Gastrocnemius medialis (tissue), 4 donors: ENCODE results near the gene TPK1.

Source experiments
- CTCF ChIP-seq, 5 experiments: fragments of 450-650 bp in 3 of 5; fragments of 200-600 bp in 2 of 5; sonication (generic) in 2 of 5; IDR thresholded peaks in 4 of 5; conservative IDR thresholded peaks in 1 of 5; 1 replicate in 4 of 5; 2 replicates in 1 of 5; pipeline ENCODE4 v1.5.1; 2016 to 2019; ENCODE audit warnings: antibody characterized with exemption in 5 of 5, mild to moderate bottlenecking in 3 of 5, moderate library complexity in 3 of 5
- POLR2A ChIP-seq, 2 donors: fragments of 450-650 bp; IDR thresholded peaks; one replicate each; pipeline ENCODE4 v1.6.1; 2017; ENCODE audit warnings: antibody characterized with exemption in 2 of 2, mild to moderate bottlenecking in 2 of 2, moderate library complexity in 2 of 2

DNA sequence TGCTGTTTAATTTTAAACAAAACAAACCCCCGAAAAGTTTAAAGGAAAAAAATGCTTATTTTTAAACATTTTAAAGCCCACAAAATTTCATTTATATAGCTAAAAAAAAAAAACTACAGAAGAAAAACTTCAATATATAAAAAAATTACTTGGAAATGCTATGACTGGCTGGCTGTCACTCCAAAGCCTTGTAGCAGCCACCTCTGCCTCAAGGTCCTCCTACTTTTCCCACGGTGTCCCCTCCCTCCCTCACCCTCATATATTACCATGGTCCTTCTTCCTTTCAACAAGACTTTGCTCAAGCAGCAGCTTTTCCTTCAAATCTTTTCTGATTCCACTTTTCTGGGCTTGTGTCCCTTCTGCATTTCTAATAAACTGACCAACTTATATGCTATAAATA is 122.0 kb downstream of the TPK1 start:
- TF ChIP-seq CTCF (IDR thresholded peaks at IDR 0.05 in 4 of 5, conservative IDR thresholded peaks at IDR 0.05 in 1 of 5) = no peak
- no peak for TF ChIP-seq POLR2A (IDR thresholded peaks at IDR 0.05)
